ENCODE data around the gene RELB.
A peak's percentile ranks its signal among the peaks of the same experiment; 100 is the strongest.

Gene RELB

GRCh38 chr19:45050036-45050435 lies 48.8 kb downstream of the RELB start:
- DNase-seq (ENCODE audit: low spot score), result no peak
- in situ Hi-C loops (cut with MboI; ENCODE audit: low sequenced_read_pairs, unreplicated experiment), result no loop called here
- TF ChIP-seq CTCF (IDR thresholded peaks at IDR 0.05; ENCODE audit: borderline replicate concordance, control extremely low read depth, extremely low read depth, insufficient read depth, missing control alignments), result no peak

- no peak for TF ChIP-seq CTCF (IDR thresholded peaks at IDR 0.05; ENCODE audit: borderline replicate concordance, control extremely low read depth, extremely low read depth, insufficient read depth, missing control alignments)
- peak; percentile 50 for DNase-seq (ENCODE audit: low spot score)
- in situ Hi-C loops (cut with MboI; ENCODE audit: low sequenced_read_pairs, unreplicated experiment), result no loop called here
Measured at GRCh38 chr19:45051929-45052579, 50.8 kb downstream of the RELB start.

- no peak for DNase-seq (ENCODE audit: low spot score)
- no peak for TF ChIP-seq CTCF (IDR thresholded peaks at IDR 0.05; ENCODE audit: borderline replicate concordance, control extremely low read depth, extremely low read depth, insufficient read depth, missing control alignments)
- in situ Hi-C loops (cut with MboI; ENCODE audit: low sequenced_read_pairs, unreplicated experiment), result no loop called here
Measured at GRCh38 chr19:45056831-45057230, 55.6 kb downstream of the RELB start.

GRCh38 chr19:45057444-45057843 lies 56.2 kb downstream of the RELB start:
- DNase-seq (ENCODE audit: low spot score), result no peak
- no peak for TF ChIP-seq CTCF (IDR thresholded peaks at IDR 0.05; ENCODE audit: borderline replicate concordance, control extremely low read depth, extremely low read depth, insufficient read depth, missing control alignments)
- in situ Hi-C loops (cut with MboI; ENCODE audit: low sequenced_read_pairs, unreplicated experiment), result no loop called here

- no peak for DNase-seq (ENCODE audit: low spot score)
- in situ Hi-C loops (cut with MboI; ENCODE audit: low sequenced_read_pairs, unreplicated experiment), result no loop called here
Measured at GRCh38 chr19:45058622-45059159, 57.4 kb downstream of the RELB start.

GRCh38 chr19:45059258-45059965 lies 58.1 kb downstream of the RELB start:
- peak; percentile 84 for TF ChIP-seq CTCF (IDR thresholded peaks at IDR 0.05; ENCODE audit: borderline replicate concordance, control extremely low read depth, extremely low read depth, insufficient read depth, missing control alignments)
- peak; percentile 90 for DNase-seq (ENCODE audit: low spot score)
- in situ Hi-C loops (cut with MboI; ENCODE audit: low sequenced_read_pairs, unreplicated experiment), result no loop called here

More at GRCh38 chr19:45058622-45059159, 57.4 kb downstream of the RELB start:
- TF ChIP-seq CTCF (IDR thresholded peaks at IDR 0.05; ENCODE audit: borderline replicate concordance, control extremely low read depth, extremely low read depth, insufficient read depth, missing control alignments), result no peak
